ENCODE measurements around the gene YKT6. TPM values are rescaled to one million over a fixed set of nuclear protein-coding genes. Genes with fewer than 3 reads are reported as not detected.
"Not testable (repeated sequence)": the region's sequence is repeated elsewhere in the genome, so short reads cannot be mapped to it uniquely, and the experiment has no call there.

Gene YKT6
- total RNA-seq, 1 donor from 2014 or later: 56.1 TPM

DNA sequence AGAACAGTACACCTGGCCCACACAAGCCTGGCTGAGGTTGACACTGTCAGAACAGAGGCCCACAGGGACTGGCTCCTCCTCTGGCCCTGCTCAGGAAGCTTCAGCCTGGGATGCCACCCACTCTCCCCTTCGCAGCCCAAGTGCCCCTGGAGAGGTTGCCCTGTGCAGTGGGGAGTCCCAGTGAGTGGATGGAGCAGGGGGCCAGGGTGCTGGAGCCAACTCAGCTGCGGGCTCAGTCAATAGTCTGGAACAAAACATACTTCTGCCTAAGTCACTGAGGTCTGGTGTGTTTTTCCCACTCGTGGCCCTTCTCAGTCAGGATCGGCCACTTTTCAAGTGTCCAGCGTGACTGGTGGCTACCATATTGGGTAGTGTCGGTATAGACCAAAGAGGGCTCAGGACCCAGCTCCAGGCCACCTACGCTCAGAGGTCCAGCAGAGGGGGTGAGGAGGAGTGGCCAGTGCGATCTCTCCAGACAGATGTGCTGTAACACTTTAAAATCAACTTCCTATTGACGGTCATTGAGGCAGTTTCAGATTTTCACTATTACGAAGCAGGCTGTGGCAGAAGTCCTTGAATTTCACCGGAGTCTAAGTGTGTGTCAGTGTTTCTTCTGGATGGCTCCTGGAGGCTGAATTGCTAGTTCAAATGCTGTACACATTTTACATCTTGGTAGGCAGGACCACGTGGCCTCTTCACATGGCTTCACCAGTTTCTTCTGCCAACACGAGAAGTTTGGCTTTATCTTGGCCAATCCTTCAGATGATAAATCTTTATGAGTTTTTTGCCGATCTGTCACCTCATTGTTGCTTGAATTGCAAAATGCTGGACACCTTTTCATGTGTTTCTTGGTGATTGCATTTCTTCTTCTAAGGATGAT, 10.5 kb upstream of the YKT6 start:
- intact Hi-C loops (cut with DNase I): no loop called here

DNA sequence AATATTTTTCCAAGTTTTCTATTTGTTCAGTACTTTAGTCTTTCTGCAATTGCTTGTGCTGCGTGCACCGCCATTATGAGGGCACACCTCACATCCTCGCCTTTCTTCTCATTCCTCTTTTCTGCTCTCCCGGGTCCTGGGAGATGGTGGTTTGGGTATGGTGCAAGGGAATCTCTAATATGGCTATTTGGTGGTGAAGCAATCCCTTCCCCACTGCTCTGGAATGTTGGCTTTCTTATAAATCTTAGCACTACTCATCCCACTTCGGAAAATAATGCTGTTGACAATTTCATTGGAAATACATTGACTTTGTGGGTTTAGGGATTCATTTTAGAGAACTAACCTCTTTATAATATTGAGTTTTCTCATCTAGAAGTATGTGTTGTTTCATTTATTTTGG, 9.6 kb upstream of the YKT6 start:
- intact Hi-C loops (cut with DNase I): no loop called here
- DNase-seq (ENCODE audit: low spot score): no peak

More for the DNA sequence above, 10.5 kb upstream of the YKT6 start:
- DNase-seq (ENCODE audit: low spot score): no peak

DNA sequence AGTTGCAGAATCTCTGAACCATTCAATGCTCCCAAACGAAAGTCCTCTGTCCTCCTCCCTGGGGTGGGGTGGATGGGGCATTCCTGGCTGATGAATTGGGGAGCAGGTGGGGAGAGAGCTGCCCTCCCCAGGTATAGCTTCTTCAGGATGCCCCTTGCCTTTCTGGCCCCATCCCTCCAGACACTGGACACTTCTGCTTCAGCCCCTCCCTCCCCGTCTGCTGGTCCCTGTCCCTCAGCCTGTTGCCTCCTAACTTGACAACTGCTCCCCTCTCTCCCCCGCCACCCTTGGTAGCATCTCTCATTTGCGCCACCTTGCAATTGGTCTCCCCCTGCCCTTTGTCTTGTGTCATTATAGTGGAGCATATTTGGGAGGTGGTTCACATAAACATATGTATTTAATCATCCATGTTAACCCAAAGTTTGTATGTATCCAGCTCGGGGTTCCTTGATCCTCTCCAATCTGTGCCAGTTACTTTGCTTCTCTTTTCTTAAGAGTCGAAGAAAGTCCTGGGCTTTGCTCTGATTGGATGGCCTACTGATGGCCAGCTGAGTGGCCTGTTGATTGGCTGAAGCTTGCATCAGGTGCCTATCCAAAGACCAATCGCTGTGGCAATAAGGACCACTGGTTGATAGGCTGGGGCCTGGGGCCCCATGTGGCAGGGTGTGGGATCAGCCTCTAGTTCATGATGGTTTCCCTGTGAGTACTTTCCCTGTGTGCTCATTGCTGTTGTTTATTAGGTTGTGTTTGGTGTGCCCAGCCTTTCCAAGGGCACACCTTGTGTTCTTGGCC, 7.6 kb upstream of the YKT6 start:
- intact Hi-C loops (cut with DNase I): no loop called here

DNA sequence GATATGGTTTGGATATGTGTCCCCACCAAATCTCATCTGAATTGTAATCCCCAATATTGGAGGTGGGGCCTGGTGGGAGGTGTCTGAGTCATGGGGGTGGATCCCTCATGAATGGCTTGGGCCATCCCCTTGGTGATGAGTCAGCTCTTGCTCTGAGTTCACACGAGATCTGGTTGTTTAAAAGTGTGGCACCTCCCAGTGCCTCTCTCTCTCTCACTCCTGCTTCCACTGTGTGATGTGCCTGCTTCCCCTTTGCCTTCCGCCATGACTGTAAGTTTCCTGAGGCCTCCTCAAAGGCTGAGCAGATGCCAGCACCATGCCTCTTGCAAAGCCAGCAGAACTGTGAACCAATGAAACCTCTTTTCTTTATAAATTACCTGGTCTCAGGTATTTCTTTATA, 6.7 kb upstream of the YKT6 start:
- intact Hi-C loops (cut with DNase I): no loop called here
- DNase-seq (ENCODE audit: low spot score): no peak

More for the DNA sequence above, 7.6 kb upstream of the YKT6 start:
- no peak for DNase-seq (ENCODE audit: low spot score)

DNA sequence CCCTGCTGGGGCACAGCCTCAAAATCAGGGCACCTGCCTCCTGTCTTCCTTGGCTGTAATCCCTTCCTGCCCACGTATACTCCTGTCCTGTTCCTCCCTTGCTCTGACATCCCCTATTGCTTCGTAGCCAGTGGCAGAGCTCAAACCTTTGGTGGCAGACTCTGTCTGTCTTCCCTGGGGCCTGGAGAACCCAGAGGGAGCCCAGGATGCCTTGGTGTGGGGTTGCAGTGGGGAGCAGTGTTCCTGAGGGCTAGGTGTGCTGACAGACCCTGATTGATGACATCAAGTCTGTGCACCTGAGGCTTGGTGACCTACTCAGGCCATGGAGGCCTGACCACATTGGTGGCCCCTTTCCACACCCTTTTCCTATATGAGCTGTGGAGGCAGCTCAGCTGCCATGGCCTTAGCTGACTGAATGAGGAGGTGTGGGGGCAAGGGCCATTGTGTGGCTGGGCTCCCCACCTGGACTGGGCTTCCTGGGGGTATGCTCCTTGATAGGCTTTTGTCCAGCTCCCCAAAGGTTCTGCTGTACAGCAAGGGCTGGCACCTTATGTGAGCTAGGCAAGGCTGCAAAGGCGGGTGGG, 6.1 kb upstream of the YKT6 start:
- intact Hi-C loops (cut with DNase I): loop anchor here (5.0 kb wide), 2 partner anchors 62 to 172 kb away; no protein-coding TSS in a partner anchor
- no peak for DNase-seq (ENCODE audit: low spot score)

DNA sequence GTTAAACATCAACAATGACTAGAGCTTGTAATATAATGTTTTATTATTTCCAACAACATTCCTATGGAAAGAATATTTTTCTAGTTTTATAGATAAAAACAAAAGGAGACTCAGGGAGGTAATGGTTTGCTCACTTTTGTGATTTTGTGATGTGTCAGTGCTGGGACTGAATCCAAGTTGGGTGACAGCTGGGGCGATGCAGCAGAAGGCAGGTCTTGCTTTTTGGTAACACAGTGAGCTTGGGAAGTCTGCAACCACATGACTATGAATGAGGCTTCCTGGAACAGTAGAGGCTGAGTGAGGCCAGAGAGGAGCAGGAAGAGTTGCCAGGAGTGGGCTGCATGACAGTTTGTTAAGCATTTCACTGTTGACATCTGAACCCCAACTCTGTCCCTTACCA, 4.9 kb upstream of the YKT6 start:
- intact Hi-C loops (cut with DNase I): loop anchor here (2.0 to 5.0 kb wide), 3 partner anchors 64 to 174 kb away; no protein-coding TSS in a partner anchor
- no peak for DNase-seq (ENCODE audit: low spot score)

DNA sequence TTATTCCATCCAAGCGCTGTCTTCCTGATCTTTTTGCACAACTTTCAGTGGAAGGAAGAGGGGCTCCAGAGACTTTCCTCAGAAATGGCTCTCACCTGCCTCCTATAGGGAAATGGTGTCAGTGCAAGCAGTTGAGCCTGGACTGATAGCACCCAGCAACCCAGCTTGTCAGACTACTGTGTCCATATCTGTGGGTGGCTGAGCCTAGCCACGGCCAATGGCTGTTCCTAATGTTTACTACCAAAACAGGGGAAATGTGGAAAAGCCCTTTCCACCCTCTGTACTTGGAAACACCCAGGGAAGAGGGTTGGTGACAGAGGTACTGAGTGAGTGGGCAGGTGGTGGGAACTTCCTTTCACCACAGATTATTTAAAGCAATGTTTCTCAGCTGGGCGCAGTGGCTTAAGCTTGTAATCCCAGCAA, 4.3 kb upstream of the YKT6 start:
- DNase-seq (ENCODE audit: low spot score): no peak
- intact Hi-C loops (cut with DNase I): loop anchor here (2.0 to 5.0 kb wide), 3 partner anchors 64 to 174 kb away; no protein-coding TSS in a partner anchor

DNA sequence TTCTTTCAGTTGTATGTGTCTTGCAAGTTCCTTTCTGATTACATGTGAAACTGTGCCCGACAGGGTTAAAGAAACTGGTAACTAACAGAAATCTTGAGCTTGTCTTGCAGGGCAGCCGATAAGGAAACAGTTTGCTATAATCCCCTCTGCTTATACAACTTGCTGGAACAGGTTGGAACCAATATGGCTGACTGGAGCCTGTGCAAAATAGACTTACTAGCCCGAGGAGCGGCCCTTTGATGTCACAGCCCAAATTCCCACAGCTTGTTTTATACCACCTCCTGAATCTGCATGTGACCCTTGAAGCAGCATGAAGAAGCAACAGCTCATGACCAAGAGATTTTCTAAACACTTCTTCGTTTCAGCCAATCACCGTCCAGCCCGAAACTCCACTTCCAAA, 3.3 kb upstream of the YKT6 start:
- intact Hi-C loops (cut with DNase I): loop anchor here (2.0 to 5.0 kb wide), 3 partner anchors 65 to 175 kb away; no protein-coding TSS in a partner anchor
- no peak for DNase-seq (ENCODE audit: low spot score)

DNA sequence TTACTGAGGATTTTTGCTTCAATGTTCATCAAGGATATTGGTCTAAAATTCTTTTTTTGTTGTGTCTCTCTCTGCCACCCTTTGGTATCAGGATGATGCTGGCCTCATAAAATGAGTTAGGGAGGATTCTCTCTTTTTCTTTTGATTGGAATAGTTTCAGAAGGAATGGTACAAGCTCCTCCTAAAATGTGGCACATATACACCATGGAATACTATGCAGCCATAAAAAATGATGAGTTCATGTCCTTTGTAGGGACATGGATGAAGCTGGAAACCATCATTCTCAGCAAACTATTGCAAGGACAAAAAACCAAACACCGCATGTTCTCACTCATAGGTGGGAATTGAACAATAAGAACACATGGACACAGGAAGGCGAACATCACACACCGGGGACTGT, 615 bp upstream of the YKT6 start:
- DNase-seq (ENCODE audit: low spot score): not testable (repeated sequence)
- intact Hi-C loops (cut with DNase I): loop anchor here (5.0 kb wide), 1 partner anchor 78 kb away; the partner anchor contains the start of gene POLD2

DNA sequence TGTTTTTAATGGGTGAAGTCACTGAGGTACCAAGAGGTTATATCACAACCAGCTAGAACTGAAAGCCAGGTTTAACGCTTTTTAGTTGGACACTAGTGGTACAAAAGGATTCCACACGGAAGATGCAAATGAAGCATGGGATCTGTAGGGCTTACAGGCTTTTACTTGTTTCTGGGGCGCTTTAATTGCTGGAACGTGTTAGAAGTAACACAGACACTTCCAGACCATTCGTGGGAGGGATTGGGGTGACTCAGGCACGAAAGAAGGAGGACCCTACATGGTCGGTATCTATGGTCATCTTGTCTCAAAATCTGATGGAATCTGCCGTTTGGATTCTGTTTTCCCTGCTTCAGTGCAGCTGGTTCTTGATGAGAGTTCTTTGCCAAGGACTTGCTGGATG, 1.0 kb downstream of the YKT6 start:
- no peak for DNase-seq (ENCODE audit: low spot score)
- intact Hi-C loops (cut with DNase I): loop anchor here (5.0 kb wide), 1 partner anchor 80 kb away; the partner anchor contains the start of gene POLD2

DNA sequence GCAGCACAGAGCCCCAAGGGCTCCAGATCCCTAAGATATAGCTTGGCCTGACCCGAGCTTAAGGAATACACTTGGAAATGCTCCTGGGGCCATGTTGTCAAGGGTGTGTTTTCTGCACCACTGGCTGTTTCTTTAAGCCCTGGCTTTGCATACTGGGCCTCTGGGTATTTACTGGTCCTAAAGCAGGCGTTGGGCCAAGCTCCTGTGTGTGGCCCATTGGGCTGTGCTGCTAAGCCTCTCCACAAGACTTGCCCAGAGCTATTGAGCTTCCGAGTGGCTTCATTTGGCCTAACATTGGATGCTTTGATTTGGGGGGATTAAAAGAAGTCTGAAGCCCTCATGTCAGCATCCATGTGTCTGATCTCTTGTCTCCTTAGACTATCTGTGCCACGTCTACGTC, 5.2 kb downstream of the YKT6 start:
- DNase-seq (ENCODE audit: low spot score): no peak
- intact Hi-C loops (cut with DNase I): no loop called here

DNA sequence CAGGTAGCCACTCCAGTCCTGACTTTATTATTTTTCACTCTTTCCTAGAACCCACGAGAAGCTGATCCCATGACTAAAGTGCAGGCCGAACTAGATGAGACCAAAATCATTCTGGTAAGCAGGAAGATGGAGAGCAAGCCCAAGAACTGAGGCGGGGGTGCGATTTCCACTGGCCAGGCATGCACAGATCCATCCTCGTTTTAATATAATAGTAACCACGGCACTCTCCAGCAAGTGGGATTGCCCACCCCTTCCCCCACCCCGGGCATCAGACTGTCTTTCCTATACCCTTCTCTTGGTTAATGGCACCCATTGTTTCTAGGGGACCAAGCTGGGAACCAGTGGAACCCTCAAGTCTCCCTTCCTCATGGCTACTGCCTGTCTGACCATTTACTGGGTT, 7.3 kb downstream of the YKT6 start:
- intact Hi-C loops (cut with DNase I): no loop called here
- no peak for DNase-seq (ENCODE audit: low spot score)

DNA sequence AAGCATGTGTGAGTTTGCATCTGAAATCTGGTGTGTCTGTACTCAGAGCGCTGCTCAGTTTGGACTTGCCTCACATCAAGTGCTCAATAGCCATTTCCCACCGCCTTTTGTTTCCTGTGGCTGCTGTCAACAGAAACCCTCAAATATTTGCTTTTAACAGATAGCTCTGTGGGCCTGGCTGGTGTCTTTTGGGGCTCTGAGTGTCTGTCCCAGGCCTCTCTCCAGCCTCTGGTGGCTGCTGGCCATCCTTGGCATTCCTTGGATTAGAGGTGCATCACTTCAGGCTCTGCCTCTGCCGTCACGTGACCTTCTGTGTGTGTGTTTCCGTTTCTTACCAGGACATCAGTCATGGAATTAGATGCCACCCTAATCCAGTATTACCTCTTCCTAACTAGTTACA, 9.3 kb downstream of the YKT6 start:
- intact Hi-C loops (cut with DNase I): no loop called here
- DNase-seq (ENCODE audit: low spot score): peak; percentile 63

DNA sequence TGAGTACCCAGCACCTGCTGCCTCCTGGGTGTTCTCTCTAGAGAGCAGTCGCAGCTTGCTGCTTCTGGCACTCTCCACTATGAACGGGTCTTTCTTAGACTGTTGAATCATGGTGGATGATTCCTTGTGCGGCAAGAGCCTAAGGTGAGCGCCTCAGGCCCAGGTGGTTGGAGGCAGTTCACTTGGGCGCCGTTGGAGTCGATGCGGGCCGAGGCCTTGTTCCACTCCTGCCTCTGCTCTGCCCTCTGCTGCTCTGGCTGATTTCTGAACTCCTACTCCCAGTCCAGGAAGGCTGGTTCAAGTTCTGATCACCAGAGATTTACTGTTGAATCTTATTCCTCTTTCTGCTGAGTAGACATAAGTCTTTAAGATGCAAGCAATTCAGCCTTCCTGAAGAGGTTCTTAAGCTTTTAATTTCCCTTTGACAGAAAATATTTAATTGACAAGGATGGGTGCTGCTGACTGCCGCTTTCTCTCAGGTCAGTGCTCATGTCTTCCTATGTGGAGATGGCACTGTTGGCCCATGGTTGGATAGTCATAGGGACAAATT, 10.4 kb downstream of the YKT6 start:
- DNase-seq (ENCODE audit: low spot score): no peak
- intact Hi-C loops (cut with DNase I): no loop called here

DNA sequence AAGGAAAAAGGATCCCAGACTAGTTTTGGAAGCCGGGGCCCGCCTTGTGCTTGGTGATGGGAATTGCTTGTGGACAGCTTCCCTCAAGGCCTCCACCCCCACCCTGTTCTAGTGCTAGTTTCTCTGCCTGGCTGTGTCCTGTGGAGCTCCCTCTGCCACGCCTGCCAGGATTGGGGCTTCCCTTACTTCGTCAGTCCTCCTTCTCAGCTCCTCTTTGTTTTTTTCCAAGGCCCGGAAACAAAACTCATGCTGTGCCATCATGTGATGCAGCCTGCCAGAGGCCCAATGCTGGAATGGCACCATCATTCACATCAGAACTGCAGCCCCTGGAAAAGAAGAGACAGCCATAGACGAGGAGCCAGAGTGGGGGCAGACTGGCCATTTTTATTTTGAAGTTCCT, 11.2 kb downstream of the YKT6 start:
- intact Hi-C loops (cut with DNase I): no loop called here

DNA sequence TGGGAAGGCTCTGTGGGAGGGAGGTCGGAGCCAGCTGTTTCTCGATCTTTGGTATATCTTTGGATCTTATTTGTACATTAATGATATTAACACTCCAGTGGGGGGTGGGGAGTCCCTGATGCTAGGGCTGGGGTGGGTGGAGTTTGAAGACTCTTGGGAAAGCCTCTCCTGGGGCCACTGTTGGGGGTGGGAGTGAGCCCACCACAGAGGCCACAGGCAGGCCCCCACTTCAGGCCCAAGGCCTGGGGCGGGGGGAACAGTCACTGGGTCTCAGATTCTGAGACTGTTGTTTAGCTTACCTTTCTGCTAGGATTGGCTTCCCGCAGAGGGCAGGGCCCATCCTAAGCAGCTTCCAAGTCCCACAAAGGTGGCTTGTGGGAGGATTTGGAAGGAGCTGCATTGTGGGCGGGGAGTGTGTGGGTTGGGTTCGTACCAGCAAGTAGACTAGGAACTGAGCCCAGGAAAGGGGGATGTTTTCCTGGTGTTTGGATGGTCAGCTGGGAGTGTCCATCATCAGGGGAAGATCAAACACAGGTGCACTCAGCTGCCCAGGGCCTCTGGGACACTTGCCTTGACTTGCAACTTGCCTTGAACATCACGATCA, 11.9 kb downstream of the YKT6 start:
- intact Hi-C loops (cut with DNase I): no loop called here
- DNase-seq (ENCODE audit: low spot score): no peak

More for the DNA sequence above, 11.2 kb downstream of the YKT6 start:
- no peak for DNase-seq (ENCODE audit: low spot score)

DNA sequence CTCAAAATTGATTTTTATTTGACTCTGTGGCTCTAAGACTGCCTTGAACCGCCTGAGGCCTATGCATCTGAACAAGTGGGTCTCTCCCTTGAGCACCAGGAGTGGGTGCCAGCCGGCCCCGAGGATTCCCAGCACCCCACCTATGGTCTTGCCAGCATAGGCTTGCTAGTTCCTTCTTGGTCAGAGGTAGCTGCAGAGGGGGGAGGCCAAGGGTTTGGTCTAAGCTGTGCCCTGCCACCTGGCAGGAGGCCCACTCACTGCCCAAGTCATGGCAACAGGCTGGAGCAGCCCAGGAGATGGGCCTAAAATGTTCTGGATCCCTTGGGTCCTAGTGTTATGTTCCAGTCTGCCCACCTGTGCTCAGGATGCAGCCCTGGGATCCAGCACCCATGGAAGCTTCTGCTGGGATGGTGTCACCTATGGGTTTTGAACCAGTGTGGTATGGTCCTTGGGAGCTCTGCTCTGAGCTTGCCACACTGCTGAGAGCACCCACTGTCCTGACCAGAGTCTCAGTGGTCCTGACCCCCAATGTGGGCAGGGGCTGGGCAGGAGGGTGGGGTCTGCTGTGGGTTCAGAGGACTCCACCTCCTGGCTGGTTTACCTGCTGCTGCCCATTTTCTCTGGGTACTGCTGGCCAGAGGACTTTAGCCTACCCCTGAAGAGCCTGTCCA, 12.6 kb downstream of the YKT6 start:
- DNase-seq (ENCODE audit: low spot score): peak; percentile 72
- intact Hi-C loops (cut with DNase I): no loop called here

DNA sequence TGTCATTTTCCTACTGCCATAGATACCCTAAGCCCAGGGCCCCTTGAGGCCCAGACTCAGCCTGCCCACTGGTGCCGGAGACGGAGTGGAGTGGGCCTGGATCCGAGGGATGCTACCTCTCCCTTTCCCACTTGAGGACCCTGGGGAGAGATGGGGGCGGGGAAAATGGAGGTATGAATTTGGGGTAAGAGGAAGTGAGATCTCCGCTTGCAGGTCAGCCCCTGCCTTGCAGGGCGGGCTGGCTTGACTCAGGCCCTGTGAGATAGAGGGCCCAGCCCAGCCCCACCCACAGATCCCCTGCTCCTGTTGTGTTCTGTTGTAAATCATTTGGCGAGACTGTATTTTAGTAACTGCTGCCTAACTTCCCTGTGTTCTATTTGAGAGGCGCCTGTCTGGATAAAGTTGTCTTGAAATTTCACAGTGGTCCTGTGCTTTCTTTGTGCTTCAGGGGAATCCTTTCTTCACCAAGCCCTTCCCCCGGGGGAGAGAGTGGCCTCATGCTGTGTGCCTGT, 13.2 kb downstream of the YKT6 start:
- no peak for DNase-seq (ENCODE audit: low spot score)
- intact Hi-C loops (cut with DNase I): no loop called here

DNA sequence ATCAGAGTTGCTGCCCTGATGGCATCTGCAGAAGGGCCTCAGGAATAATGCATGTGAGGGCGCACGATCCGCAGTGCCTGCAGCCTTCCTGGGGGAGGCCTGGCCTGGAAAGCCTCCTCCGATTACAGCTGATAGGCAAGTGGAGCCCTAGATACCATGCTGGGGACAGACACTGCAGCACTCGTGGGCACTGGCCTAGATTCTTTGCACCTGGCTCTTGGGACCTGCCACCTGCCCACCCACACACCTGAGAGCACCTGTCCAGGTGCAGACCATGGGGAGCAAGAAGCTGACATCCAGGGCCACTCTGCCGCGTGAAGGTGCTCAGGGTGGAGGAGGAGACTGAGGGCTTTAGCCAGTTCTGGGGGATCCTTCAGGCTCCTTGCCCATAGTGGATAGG, 14.8 kb downstream of the YKT6 start:
- intact Hi-C loops (cut with DNase I): no loop called here
- no peak for DNase-seq (ENCODE audit: low spot score)

All from cardiac septum (tissue), 1 donor.